D721Med (cell line): Measurements from ENCODE around the gene VPS26A.

Source experiments
- DNase-seq: peaks from one replicate; pipeline ENCODE4 v3.0.0; 2011; ENCODE audit warnings: low spot score; ENCODE audit not compliant: insufficient read length
- FAIRE-seq: peaks from 2 replicates; lab custom pipeline; 2011; peaks lifted over from hg19 to GRCh38; lab: Jason Lieb, UNC
- CTCF ChIP-seq: IDR thresholded peaks from 2 replicates; pipeline ENCODE4 v1.5.1; 2012; ENCODE audit warnings: mild to moderate bottlenecking, control low read depth; ENCODE audit not compliant: insufficient read depth; ENCODE audit errors: missing control alignments

VPS26A gene

GRCh38 chr10:69186524-69186923, 62.5 kb downstream of the VPS26A start:
- DNase-seq (no peak), FAIRE-seq (no peak)
- TF ChIP-seq CTCF: no peak

GRCh38 chr10:69201045-69201444, 77.1 kb downstream of the VPS26A start:
- no peak for FAIRE-seq
- DNase-seq: no peak
- TF ChIP-seq CTCF: no peak

- no peak for TF ChIP-seq CTCF
- DNase-seq: no peak
- no peak for FAIRE-seq
Measured at GRCh38 chr10:69202332-69202731, 78.4 kb downstream of the VPS26A start.

GRCh38 chr10:69208761-69209160, 84.8 kb downstream of the VPS26A start:
- FAIRE-seq: no peak
- no peak for TF ChIP-seq CTCF
- no peak for DNase-seq

GRCh38 chr10:69209787-69210484, 86.0 kb downstream of the VPS26A start:
- FAIRE-seq (no peak), DNase-seq (no peak)
- TF ChIP-seq CTCF: no peak

GRCh38 chr10:69211104-69211503, 87.1 kb downstream of the VPS26A start:
- no peak for FAIRE-seq
- no peak for TF ChIP-seq CTCF
- no peak for DNase-seq

GRCh38 chr10:69211524-69211923, 87.5 kb downstream of the VPS26A start:
- DNase-seq (no peak), FAIRE-seq (no peak)
- TF ChIP-seq CTCF: no peak
